ENCODE data around the gene FBL.

FBL gene

DNA sequence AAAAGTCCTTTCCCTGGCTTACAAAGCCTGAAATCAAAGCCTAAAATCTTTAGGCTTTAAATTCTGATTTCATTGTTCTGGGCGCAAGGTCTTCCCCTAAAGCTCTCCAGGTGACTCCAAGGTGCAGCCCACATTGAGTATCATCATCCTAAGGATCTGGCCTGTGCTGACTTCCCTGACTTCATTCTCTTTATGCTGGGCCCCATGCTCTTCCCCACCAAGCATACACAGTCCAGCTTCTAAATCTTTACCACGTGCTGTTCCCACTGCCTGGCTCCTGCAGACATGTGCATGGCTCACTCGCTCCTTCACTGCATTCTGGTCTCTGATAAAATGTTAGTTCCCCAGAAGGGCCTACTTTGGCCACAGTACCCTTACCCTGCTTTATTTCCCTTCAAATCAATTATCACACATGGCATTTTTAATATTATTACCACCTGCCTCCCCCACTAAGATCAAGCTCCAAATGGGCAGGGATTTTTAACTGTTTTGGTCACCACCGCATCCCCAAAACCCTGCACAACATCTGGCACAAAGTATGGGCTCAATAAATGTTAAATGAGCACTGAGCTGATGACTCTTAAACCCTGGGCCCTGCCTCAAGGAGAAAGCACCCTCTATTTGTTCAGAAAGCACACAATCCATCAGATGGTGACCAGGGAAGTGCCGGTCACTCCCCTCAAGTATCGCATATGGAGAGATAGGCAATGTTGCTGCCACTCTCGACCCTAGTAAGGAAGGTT, 3.3 kb downstream of the FBL start:
- no peak for DNase-seq (ENCODE audit: low read depth in 3 of 3)

DNA sequence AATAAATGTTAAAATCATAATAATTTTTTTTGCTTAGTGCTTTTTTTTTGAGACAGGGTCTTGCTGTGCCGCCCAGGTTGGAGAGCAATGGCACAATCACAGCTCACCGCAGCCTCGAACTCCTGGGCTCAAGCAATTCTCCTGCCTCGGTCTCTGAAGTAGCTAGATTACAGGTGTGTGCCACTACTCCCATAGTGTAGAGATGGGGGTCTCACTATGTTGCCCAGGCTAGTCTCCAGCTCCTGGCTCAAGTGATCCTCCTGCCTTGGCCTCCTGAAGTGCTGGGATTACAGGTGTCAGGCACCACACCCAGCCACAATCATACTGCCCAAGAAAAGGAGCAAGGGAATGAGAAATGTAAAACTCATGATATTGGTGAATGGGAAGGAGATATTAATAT, 5.1 kb downstream of the FBL start:
- no peak for DNase-seq (ENCODE audit: low read depth in 3 of 3)

DNA sequence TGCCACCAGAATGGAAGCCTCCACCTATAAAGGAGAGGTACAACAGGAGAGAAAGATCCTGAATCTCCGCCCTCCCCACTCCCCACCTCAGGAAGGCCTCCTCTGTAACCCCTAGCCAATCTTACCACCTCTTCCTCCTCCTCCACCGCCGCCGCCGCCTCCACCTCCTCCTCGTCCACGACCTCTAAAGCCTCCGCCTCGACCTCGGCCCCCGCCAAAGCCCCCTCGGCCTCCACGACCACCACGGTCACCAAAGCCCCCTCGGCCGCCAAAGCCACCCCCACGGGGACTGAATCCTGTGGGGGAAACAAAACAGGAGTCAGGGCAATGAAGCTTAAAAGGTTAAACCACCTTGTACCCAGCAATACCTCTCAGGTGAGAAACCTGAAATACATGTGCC, 5.7 kb downstream of the FBL start:
- no peak for DNase-seq (ENCODE audit: low read depth in 3 of 3)

DNA sequence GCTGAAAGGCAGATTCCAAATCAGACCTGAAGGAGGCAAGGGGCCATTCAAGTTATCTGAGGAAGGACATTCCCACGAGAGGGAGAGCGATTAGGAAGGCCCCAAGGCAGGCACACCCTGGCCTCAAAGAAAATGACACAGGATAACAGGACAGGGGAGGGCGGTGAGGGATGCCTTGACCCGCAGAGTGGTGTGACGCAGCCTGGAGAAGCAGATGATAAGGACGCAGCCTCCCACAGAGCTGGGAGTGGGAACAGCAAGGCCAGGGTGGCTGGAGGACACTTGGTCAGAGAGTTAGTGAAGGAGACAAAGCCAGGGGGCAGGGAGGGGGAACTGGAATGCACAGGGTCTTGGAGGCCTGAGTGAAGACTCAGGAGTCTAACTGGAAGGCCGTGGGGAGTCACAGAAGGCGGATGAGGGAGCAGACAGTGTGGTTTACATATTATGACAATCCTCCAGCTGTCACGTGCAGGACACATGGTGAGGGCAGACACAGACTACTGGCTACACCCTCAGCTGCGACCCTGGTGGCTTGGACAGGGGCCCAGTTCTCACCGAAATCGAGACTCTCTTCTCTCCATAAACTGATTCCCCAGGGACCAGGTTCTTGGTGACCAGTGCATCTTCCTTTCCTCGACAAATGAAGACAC, 6.4 kb downstream of the FBL start:
- no peak for DNase-seq (ENCODE audit: low read depth in 3 of 3)

DNA sequence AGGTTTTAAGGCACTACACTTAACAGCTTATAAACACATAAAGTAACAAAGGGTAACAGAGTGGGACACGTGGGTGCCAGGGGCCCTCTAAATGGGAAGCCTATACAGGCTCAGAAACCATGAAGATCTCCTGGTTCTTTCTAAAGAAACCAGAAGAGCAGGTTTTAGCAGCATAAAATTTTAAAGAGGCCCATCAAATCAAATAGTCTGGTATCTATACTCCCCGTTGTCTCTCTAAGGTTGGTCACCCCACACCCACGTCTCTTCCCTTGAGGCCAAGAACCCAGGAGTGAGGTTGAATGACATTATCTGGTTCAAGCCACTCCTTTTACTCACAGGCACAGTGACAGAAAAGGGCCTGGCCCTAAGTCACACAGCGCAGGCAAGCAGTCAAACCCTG, 7.6 kb downstream of the FBL start:
- no peak for DNase-seq (ENCODE audit: low read depth in 3 of 3)

DNA sequence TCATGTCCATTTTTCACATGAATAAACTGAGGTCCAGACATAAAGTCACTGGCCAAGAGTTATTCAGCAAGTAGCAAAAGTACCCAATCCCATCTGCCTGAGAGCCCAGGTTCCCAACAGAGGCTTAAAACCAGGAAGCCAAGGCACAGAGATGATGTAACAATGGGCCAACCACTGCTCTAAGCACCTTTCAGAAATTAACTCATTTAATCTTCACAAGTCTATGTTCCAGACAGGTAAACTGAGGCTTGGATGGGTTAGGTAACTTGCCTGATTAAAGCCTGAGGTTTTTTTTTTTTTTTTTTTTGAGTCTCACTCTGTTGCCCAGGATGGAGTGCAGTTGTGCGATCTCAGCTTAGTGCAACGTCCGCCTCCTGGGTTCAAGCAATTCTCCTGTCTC, 8.2 kb downstream of the FBL start:
- DNase-seq (ENCODE audit: low read depth in 3 of 3) = no peak

DNA sequence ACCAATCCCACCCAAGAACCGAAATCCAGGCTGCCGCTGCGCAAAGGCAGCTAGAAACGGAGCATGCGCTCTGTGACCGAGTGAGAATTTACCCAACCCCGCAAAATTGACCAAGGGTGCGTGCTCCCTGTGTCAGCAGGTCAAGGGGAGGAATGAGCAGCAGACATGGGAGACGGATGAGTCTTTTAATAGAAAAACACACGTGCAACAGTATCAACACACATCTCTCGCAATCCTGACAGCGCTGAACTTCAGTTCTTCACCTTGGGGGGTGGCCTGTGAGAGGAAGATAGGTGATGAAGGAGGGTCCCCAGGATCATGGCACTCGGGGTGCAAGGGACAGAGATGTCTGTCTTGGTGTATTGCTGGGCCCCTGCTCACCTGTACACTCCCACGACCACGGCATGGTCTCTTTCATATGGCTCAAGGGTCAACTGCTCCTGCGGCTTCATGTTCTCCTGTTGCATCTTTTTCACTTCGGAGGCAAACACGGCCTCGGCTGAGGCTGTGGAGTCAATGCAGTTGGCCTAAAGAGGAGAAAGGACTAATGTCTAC, 11.8 kb downstream of the FBL start:
- no peak for DNase-seq (ENCODE audit: low read depth in 3 of 3)

DNA sequence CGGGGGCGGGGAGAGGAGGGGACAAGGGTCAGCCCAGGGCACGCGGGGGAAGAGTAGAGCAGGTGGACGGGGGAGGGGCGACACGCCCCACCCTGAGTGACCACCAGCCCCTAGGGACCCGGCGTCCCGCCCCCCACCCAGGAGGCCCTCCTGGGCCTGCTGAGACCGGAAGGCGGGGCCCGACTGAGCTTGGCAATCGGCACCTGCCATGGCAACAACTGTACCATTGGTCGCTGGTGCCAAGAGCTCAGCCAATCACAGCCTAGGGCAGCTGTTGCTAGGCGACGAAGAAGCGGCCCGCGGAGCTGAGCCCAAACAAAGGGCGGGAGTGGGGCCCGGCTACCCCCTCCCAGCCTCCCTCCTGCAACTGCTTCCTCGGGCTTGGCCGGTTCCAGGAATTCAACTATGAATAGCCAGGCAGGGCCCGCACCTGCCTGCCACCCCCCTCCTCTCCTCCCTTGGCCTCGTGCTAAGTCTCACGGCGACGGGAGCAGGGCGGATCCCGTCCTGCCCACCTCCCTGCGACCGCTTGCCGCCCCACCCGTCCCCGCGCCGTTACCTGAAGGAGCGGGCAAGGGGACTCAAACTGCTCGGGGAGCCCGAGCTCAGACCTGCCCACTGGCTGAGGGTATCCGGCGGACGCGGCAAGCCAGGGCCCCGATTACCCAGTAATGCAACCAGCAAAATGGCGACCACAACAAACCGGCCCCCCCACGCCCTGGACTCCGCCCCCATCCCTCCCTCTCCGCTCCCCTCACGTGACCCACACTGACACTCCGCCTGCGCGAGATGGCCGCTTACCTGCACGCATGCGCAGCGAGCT, 12.5 kb downstream of the FBL start, which contains the start of gene DYRK1B:
DYRK1B (minus strand) TSS at position 699 of the 823 bp plus-strand sequence. CDS start 2,295 bp downstream, outside the sequence.
- peak; percentile 93 to 97 (median 94) for DNase-seq (ENCODE audit: low read depth in 3 of 3)

DNA sequence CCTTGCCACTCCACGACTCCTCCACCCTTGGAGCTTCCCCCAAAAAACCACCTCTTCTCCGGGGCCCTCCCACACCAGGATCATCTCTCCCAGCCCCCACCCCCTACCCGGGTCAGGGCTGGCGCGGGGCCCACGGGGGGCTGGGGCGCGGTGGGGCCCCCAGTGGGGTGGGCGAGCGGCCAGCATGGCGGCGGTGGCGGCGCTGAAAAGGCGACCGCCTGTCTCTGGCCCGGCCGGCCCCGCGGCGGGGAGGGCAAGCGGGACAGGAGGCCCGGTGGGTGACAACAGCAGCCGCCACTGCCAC, 13.1 kb downstream of the FBL start:
- no peak for DNase-seq (ENCODE audit: low read depth in 3 of 3)

DNA sequence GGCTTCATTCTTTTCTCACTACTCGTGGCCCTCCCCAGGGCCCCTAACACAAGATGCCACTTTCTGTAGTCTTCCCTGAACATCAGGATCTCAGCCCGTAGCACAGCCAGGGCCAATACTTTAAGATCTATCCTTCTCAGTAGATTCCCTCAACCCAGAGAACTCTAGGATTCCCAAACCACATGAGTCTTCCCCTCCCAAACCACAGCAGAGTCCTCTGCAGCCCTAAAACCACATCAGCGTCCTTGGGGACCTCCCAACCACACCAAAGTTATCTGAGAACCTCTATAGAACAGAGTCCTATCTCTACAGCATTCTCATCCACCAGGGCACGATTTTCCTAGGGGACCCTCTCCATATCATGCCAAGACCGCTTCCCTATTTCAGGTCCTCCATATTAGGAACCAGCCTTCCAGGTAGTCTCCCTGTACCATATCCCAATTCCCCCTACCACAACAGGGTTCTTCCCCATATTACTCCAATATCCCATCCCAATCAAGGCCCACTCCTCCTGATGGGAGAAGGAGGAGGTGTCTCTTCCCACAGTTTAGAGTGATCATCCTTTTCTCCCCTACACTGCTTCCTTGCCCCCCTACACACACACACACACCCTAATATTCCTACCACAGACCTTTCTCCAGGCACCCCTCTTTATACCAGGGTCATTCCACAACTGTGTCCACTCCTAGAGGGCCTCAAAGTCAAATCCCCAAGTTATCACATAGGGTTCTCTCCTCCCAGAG, 13.7 kb downstream of the FBL start:
- no peak for DNase-seq (ENCODE audit: low read depth in 3 of 3)

DNA sequence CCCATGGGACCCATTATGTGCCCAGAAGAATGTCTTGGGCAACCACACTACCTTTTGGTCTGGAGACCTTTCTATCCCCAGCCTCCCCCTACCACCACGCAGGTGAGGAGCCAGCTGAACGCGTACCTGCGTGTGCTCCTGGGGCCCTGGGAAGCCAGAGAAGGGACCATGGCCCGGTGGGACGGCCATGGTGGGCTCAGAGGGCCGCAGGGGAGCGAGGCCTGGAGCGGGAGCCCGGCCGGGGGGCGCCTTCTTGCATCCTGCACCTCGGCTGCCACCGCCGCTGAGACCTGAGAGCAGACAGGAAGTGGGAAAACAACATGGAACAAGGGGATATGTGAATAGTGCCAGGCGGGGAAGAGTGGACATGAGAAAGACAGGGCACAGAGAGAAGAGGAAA, 14.5 kb downstream of the FBL start:
- DNase-seq (ENCODE audit: low read depth in 3 of 3) = no peak

DNA sequence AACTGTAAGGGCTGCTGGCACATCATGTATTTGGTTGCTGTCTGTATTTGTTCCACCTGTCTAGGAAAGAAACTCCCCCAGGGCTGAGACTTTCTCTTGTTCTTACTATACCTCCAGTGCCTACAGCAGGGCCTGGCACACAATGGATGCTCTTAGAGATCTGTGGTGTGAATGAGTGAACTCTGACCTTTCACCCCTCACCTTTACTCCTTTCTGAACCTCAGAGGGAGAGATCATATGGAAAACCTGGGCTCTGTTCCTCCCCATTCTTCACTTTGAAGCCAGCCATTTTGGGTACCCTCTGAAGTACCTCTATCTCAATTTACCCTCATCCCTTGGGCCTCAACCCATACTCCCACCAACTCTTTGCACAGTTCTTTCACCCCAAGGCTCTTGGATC, 15.3 kb downstream of the FBL start:
- no peak for DNase-seq (ENCODE audit: low read depth in 3 of 3)

DNA sequence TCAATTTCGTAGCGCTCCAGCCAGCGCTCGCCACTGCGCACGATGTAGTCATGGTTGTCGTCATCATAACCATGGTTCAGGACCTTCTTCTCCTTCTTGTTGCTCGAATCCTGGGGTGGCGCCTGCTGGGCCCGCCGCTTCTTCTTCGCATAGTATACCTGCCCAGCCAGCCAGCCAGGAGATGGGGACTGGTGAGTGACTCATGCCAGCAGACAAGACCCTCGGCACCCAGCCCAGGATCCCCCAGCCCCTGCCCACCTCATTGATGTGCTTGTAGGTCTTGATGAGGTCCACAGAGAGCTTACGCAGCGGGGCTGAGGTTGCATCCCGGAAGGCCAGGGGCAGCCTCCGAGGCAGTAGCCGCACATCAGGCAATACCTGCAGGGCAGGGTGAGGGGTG, 15.8 kb downstream of the FBL start:
- DNase-seq (ENCODE audit: low read depth in 3 of 3) = no peak

DNA sequence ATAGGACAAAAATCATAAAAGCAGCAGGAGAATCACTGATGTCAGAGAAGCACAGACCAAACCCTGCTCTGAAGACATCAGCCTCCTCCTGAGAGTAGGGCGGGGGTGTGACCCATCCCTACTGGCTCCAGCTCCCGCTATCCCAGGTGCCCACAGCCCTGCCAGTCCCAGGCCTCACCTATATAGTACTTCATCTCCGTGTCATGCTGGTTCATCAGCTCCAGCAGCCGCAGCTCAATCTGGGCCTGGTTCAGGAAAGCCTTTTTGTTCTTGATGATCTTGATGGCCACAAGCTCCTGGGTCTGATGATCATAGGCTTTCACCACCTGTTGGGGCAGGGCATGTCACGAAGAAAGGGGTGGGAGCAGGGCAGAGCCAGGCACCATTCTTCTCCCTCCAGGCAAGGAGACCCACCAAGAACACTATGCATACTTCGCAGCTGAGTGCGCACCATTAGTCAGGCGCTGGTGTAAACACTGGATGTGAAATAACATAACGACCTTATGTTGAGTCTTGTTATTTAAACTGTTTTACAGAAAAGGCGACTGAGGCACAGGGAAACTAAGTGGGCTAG, 16.4 kb downstream of the FBL start:
- no peak for DNase-seq (ENCODE audit: low read depth in 3 of 3)

DNA sequence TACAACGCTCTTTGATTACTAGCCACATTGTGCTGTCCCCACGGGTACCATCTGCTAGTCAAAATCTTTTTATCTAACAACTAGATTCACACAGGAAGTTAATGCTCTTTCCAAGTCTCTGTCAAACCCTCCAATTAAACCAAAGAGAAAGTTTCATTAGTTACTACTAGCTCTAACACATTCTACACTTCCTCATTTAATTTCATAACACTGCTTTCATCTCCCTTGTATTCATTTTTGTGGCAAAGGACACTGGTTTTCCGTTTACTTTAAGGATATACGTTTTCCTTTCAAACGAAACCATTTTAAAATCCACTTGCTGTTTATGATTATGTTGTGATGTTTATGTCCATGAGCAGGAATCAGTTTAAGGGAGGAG, 17.5 kb downstream of the FBL start:
- no peak for DNase-seq (ENCODE audit: low read depth in 3 of 3)

DNA sequence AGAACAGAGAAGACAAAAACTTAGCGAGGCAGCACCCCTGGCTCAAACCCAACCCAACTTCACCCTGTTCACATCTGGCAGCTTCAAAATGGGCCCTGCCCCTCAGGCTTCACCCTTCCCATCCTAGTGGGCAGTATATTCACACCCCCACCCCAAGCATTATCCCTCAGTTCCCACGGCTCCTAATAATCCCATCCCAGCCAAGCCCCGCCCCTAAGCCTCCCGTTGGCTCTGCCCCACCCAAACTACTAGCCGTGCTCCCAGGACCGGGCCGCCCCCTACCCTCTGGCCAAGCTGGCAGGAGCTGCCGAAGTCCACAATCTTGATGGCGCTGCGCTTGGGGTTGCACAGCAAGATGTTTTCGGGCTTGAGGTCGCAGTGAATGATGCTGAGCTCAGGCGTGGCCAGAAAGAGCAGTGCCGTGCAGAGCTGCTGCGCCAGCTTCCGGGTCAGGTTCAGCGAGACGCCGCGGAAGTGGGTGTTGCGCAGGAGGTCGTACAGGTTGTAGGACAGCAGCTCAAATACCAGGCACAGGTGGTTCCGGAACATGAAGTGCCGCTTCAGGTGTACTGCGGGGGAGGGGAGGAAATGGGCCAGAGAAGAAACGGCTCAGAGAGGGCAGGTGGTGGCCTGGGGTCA, 18.0 kb downstream of the FBL start:
- no peak for DNase-seq (ENCODE audit: low read depth in 3 of 3)

DNA sequence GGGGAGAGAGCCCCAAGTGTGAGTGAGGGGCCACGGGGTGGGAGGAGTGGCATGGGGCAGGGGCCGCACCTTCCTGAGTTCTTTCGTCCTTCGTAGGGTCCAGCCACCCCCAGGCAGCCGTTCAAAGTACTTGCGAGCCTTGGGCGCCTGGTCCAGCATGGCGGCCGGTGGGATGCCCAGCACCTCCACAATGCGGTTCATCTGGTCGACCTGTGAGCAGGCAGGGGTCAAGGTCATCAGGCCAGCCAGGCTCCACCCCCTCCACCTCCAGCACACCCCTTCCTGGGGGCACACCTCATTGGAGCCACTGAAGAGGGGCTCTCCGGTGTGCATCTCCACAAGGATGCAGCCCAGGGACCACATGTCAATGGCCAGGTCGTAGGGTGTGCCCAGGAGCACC, 19.0 kb downstream of the FBL start:
- DNase-seq (ENCODE audit: low read depth in 3 of 3) = no peak

DNA sequence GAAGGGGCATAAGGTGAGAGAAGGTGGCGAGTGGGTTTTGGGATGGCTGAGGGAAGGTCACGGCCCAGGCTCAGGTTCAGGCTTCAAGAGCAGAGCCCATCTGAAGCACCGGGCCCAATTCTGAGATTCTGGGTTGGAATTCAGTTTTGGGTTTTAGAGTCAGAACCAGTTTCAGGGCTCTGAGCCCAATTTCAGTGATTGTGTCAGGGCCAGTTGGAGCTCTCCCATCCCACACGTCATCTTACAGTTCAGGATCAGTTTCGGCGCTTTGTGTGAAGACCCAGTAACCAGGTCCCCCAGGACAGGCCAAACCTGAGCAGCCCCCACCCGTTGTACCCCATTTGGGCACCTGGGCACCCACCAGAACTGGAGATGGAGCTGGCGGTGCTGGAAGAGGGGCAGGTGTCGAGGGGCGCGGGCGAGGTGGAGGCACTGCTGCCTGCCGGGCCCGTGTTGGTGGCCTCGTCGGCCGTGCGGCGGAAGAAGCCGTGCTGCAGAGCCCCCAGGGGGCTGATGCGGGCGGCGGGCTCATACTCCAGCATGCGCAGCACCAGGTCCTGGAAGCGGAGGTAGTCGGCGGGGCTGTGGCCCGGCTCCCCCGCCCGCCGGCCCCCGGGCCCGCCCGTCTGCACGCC, 19.8 kb downstream of the FBL start:
- DNase-seq (ENCODE audit: low read depth in 3 of 3) = no peak

DNA sequence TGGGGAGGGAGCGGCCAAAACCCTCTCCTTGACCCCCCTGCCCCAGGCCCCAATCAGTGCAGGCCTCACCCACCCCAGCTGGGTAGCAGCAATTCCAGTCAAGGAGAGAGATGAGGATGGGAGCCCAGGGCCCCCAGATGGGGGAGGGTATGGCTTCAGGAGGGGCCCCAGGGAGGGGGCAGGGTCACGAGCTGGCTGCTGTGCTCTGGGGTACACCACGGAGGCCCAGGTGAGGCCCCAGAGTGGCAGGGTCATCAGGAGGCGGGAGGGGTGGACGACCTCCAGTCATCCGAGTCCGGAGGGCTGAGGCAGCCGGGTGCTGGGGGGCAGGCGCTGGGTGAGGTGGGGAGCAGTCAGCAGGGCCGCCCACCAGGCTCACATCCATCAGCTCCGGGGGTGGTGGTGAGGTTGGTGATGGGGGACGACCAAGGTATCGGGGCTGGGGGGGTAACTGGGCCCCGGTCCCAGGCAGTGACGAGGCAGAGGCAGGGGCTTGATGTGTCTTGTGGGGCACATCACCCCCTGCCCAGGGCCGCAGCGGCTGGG, 20.6 kb downstream of the FBL start:
- DNase-seq (ENCODE audit: low read depth in 3 of 3) = no peak

DNA sequence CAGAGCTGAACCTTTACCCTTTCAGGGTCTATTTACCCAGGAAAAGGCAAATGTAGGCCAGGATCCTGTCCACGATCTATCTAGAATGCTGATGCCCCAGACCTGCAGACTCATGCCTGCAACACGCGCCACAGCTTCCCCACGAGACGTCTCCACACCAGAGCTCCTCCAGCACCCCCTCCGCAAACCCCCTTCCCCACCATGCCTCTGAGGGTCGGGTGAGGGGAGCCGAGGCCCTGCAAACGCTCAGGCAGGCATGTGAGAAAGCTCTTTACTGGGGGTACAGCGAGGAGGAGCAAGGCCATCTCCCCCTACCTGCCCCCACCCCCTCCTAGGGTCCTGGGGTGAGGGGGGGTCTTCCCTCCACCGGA, 21.1 kb downstream of the FBL start:
- no peak for DNase-seq (ENCODE audit: low read depth in 3 of 3)

Measured in stimulated activated CD4-positive, alpha-beta T cell treated with anti-CD3 and anti-CD28 coated beads, TNF-alpha, amount 100 ng/mL, for 48 hours (primary cell).